Peyer's patch (tissue), 4 donors: Measurements from ENCODE around the gene SHLD3. TPM values are rescaled to one million over a fixed set of nuclear protein-coding genes. Genes with fewer than 3 reads are reported as not detected.
"Not testable (repeated sequence)": the region's sequence is repeated elsewhere in the genome, so short reads cannot be mapped to it uniquely, and the experiment has no call there.

Experiments used
- DNase-seq, 3 donors: peaks; one replicate each; pipeline ENCODE4 v3.0.0-alpha.2; 2017 to 2019
- H3K27ac ChIP-seq, 4 donors: fragments of 200-600 bp; sonication (generic); one replicate each; pipeline ENCODE4 v1.5.1; 2016 to 2019
- H3K27me3 ChIP-seq, 2 donors: fragments of 200-600 bp; sonication (generic); one replicate each; pipeline ENCODE4 v1.5.1; 2019
- H3K36me3 ChIP-seq, 3 donors: fragments of 200-600 bp; sonication (generic); one replicate each; pipeline ENCODE4 v1.5.1; 2016 to 2019
- H3K4me1 ChIP-seq, 4 donors: fragments of 200-600 bp; sonication (generic); one replicate each; pipeline ENCODE4 v1.5.1; 2016 to 2019
- H3K4me3 ChIP-seq, 4 donors: fragments of 200-600 bp; sonication (generic); 1 replicate in 3 of 4; 2 replicates in 1 of 4; pipeline ENCODE4 v1.5.1; 2016 to 2019; ENCODE audit warnings: mild to moderate bottlenecking in 1 of 4
- H3K9me3 ChIP-seq, 4 donors: fragments of 200-600 bp; sonication (generic); one replicate each; pipeline ENCODE4 v1.5.1; 2016 to 2019; ENCODE audit warnings: mild to moderate bottlenecking in 1 of 4
- POLR2A ChIP-seq, 2 donors: fragments of 450-650 bp; IDR thresholded peaks; one replicate each; pipeline ENCODE4 v1.5.1; 2017; ENCODE audit warnings: antibody characterized with exemption in 2 of 2, mild to moderate bottlenecking in 2 of 2, moderate library complexity in 2 of 2
- small RNA-seq, 2 donors: library from RNA; depleted of rRNA; stranded (forward); fragments of <200 nt; gene quantifications; one replicate each; pipeline ENCODE3, GENCODE V24; 2016
- total RNA-seq, 4 donors: library from RNA; depleted of rRNA; stranded (reverse); fragments of >200 nt; gene quantifications; one replicate each; pipeline ENCODE4 v1.1.0, GENCODE V29; 2016
- TF ChIP-seq, protein P1 (sequence below), 6 experiments: fragments of 450-650 bp in 4 of 6; fragments of 200-600 bp in 2 of 6; sonication (generic) in 1 of 6; IDR thresholded peaks; one replicate each; pipeline ENCODE4 v1.5.1; 2017 to 2019; ENCODE audit warnings: antibody characterized with exemption in 6 of 6, mild to moderate bottlenecking in 3 of 6, moderate library complexity in 1 of 6

SHLD3 gene
- total RNA-seq, 4 donors from 2014 or later: 3.3 to 7.4 (median 3.6) TPM

DNA sequence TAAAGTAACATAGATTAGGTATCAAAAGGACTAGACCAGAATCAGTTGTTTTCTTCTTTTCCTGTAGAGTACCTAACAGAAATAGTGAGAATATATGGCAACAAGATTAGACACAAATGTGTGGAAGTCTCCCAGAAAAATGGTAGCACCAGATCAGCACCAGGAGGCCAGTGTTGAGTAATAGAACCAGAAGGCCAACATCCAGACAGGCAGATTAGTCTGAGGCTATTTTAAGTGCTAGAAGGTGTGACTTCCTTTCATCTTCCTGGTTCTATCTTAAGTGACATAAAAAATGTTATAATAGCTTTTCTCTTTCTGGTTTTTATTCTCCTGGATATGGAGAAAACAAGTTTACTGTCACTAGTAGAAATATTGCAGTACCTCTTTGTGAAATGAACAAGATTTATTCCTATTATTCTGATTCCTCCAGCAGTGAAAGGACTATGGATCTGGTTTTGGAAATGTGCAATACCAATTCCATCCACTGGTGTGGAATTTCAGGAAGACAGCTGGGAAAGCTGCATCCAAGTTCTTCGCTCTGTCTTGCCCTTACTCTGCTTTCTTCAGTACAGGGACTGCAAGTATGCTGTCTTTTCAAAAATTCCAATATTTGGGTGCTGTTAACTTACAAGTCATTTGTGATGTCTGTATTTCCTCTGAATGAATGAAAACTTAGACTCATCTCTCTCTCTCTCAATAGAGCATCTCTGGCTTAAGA, 39.1 kb downstream of the SHLD3 start:
- H3K4me3 ChIP-seq: no peak overlapping the region
- no peaks in the 10 kb centered on the region for H3K9me3 ChIP-seq
- no peak for DNase-seq
- H3K27me3 ChIP-seq: no peaks in the 10 kb centered on the region
- no peaks in the 10 kb centered on the region for H3K4me1 ChIP-seq
- TF ChIP-seq POLR2A (IDR thresholded peaks at IDR 0.05): no peak
- TF ChIP-seq, protein P1, sequence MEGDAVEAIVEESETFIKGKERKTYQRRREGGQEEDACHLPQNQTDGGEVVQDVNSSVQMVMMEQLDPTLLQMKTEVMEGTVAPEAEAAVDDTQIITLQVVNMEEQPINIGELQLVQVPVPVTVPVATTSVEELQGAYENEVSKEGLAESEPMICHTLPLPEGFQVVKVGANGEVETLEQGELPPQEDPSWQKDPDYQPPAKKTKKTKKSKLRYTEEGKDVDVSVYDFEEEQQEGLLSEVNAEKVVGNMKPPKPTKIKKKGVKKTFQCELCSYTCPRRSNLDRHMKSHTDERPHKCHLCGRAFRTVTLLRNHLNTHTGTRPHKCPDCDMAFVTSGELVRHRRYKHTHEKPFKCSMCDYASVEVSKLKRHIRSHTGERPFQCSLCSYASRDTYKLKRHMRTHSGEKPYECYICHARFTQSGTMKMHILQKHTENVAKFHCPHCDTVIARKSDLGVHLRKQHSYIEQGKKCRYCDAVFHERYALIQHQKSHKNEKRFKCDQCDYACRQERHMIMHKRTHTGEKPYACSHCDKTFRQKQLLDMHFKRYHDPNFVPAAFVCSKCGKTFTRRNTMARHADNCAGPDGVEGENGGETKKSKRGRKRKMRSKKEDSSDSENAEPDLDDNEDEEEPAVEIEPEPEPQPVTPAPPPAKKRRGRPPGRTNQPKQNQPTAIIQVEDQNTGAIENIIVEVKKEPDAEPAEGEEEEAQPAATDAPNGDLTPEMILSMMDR (IDR thresholded peaks at IDR 0.05): peak in 4 of 6 experiments; percentile 14 to 36 (median 29)
- peaks cover 0 to 29% (median 0%) of the 10 kb centered on the region in 3 donors for H3K36me3 ChIP-seq
- H3K27ac ChIP-seq: no peak overlapping the region

DNA sequence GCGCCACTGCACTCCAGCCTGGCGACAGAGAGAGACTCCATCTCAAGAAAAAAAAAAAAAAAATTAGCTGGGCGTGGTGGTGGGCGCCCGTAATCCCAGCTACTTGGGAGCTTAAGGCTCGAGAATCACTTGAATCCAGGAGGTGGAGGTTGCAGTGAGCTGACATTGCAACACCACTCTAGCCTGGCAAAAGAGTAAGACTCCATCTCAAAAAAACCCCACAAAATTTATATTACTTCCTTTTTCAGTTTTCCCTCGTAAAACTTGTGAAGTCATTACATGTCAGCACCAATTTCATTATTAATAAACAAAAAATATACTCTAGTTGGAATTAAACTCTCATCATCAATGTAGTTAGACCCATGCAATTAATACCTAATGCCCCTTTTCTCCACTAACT, 43.9 kb downstream of the SHLD3 start:
- H3K27me3 ChIP-seq: no peaks in the 10 kb centered on the region
- TF ChIP-seq POLR2A (IDR thresholded peaks at IDR 0.05): no peak
- TF ChIP-seq, protein P1 (IDR thresholded peaks at IDR 0.05): no peak
- no peak for DNase-seq
- H3K27ac ChIP-seq: no peak overlapping the region
- H3K9me3 ChIP-seq: no peaks in the 10 kb centered on the region
- H3K36me3 ChIP-seq: peaks cover 0 to 19% (median 0%) of the 10 kb centered on the region in 3 donors
- H3K4me3 ChIP-seq: no peak overlapping the region
- H3K4me1 ChIP-seq: no peaks in the 10 kb centered on the region

DNA sequence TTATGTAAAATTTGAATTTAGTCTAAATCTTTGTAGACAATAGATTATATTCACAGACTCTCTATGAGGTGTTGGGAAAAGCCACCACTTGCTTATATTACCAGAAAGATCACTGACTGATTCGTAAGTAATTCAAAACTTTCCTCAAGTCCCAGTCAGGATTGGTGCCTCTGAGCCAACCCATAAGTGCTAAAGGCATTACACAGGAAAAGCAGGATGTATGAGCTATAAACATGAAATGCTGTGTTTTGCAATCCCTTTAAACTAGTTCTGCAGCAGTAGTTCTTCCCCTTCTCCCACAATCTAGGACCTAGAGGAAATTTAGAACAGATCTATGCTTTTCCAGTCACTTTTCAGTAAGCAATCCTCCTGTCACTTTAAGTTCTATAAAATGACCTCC, 48.0 kb downstream of the SHLD3 start:
- H3K4me3 ChIP-seq: no peak overlapping the region
- TF ChIP-seq, protein P1 (IDR thresholded peaks at IDR 0.05): no peak
- no peak for TF ChIP-seq POLR2A (IDR thresholded peaks at IDR 0.05)

DNA sequence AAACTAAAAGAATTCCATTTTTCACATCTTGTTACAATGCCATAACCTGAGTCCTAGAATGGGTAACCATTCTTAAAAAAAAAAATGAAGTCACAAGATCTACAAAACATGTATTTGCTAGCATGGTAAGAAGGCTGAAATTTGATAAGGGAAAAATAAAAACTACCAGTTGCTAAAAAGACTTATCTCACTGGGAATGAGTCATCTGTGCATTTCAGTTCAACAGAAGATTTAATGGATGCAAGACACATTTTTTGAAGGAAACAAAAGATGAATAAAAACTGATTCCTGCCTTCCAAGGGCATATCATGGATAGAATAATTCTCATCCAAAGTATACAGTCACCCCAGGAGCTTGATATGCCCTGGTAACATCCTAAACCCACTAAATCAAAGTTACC, 49.9 kb downstream of the SHLD3 start:
- peaks cover 0 to 6% (median 0%) of the 10 kb centered on the region in 3 donors for H3K36me3 ChIP-seq
- no peak for DNase-seq
- H3K4me3 ChIP-seq: no peak overlapping the region
- no peaks in the 10 kb centered on the region for H3K4me1 ChIP-seq
- no peaks in the 10 kb centered on the region for H3K27me3 ChIP-seq
- no peak overlapping the region for H3K27ac ChIP-seq
- TF ChIP-seq, protein P1 (IDR thresholded peaks at IDR 0.05): no peak
- no peak for TF ChIP-seq POLR2A (IDR thresholded peaks at IDR 0.05)
- H3K9me3 ChIP-seq: no peaks in the 10 kb centered on the region

More for the DNA sequence above, 48.0 kb downstream of the SHLD3 start:
- Histone ChIP-seq H3K4me1 (no peaks in the 10 kb centered on the region), H3K9me3 (no peaks in the 10 kb centered on the region), H3K36me3 (peaks cover 0 to 6% (median 0%) of the 10 kb centered on the region in 3 donors), H3K27me3 (no peaks in the 10 kb centered on the region), H3K27ac (no peak overlapping the region)
- DNase-seq: no peak

DNA sequence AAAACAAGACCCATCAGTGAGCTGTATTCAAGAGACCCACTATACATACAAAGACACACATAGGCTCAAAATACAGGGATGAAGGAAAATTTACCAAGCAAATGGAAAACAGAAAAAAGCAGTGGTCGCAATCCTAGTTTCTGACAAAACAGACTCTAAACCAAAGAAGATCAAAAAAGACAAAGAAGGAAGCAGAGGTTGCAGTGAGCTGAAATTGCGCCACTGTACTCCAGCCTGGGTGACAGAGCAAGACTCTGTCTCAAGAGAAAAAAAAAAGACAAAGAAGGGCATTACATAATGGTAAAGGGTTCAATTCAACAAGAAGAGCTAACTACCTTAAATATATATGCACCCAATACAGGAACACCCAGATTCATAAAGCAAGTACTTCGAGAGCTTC, 51.2 kb downstream of the SHLD3 start:
- not testable (repeated sequence) for H3K27me3 ChIP-seq
- H3K36me3 ChIP-seq: peaks cover 0 to 11% (median 0%) of the 10 kb centered on the region in 3 donors

More for the DNA sequence above, 51.2 kb downstream of the SHLD3 start:
- H3K9me3 ChIP-seq, H3K4me1 ChIP-seq, H3K4me3 ChIP-seq, DNase-seq, H3K27ac ChIP-seq: not testable (repeated sequence)

Small RNA genes lying within 50 kb of the gene (small RNA-seq; reads per million reads assigned to genes)
- 0 reads per million in 2 donors for gene RNU6-540P

Other genes with a start within 250 kb of the SHLD3 start
- 10 to 100 TPM in 1 of 4 donors, 1 to 10 TPM in 2, under 1 TPM in 1; 0.80 to 13.2 (median 2.2) TPM for gene ADAMTS6, start 143.1 kb upstream of the SHLD3 start, total RNA-seq
- 10 to 100 TPM in 1 of 4 donors, 1 to 10 TPM in 3; 4.5 to 22.3 (median 8.5) TPM for gene CENPK, start 61.9 kb upstream of the SHLD3 start, total RNA-seq
- 10 to 100 TPM; 31.2 to 84.2 (median 38.2) TPM for gene PPWD1, start 61.7 kb upstream of the SHLD3 start, total RNA-seq
- gene TRIM23, start 694 bp upstream of the SHLD3 start, total RNA-seq: 10 to 100 TPM in 2 of 4 donors, 1 to 10 TPM in 2; 5.1 to 11.8 (median 10.0) TPM
- gene TRAPPC13, start within 50 bp of the SHLD3 start, total RNA-seq: 10 to 100 TPM; 19.0 to 27.1 (median 24.9) TPM
- gene SGTB, start 97.1 kb downstream of the SHLD3 start, total RNA-seq: 10 to 100 TPM in 1 of 4 donors, 1 to 10 TPM in 3; 1.9 to 16.5 (median 2.1) TPM
- gene NLN, start 97.2 kb downstream of the SHLD3 start, total RNA-seq: 10 to 100 TPM in 2 of 4 donors, 1 to 10 TPM in 2; 2.2 to 17.3 (median 9.8) TPM